KOPT-K1 (cell line): ENCODE measurements around the gene PIAS3.
"Not testable (repeated sequence)": the region's sequence is repeated elsewhere in the genome, so short reads cannot be mapped to it uniquely, and the experiment has no call there.

ENCODE experiments used
- H3K27ac ChIP-seq: fragments of 200-600 bp; sonication (generic); 2 replicates; pipeline ENCODE4 v1.5.1; 2016; ENCODE audit warnings: antibody characterized with exemption, mild to moderate bottlenecking, low read depth, low read length; ENCODE audit not compliant: poor library complexity, severe bottlenecking
- H3K36me3 ChIP-seq: fragments of 200-600 bp; sonication (generic); 2 replicates; pipeline ENCODE4 v1.5.1; 2017; ENCODE audit warnings: antibody characterized with exemption, mild to moderate bottlenecking, low read length, moderate library complexity; ENCODE audit not compliant: insufficient read depth
- H3K9me3 ChIP-seq: fragments of 200-600 bp; sonication (generic); 2 replicates; pipeline ENCODE4 v1.5.1; 2017; ENCODE audit warnings: antibody characterized with exemption, low read length, mild to moderate bottlenecking; ENCODE audit not compliant: insufficient read depth, poor library complexity, severe bottlenecking

The PIAS3 gene

GRCh38 chr1:145818095-145818494 lies 40.8 kb downstream of the PIAS3 start:
- not testable (repeated sequence) for H3K36me3 ChIP-seq, H3K27ac ChIP-seq, H3K9me3 ChIP-seq

GRCh38 chr1:145812977-145813810 lies 45.7 kb downstream of the PIAS3 start:
- not testable (repeated sequence) for H3K9me3 ChIP-seq, H3K27ac ChIP-seq, H3K36me3 ChIP-seq

- no peak overlapping the region for H3K27ac ChIP-seq
- H3K36me3 ChIP-seq: no peaks in the 10 kb centered on the region
- no peaks in the 10 kb centered on the region for H3K9me3 ChIP-seq
Observed at GRCh38 chr1:145806844-145807243, 52.0 kb downstream of the PIAS3 start.

GRCh38 chr1:145806408-145806807 lies 52.5 kb downstream of the PIAS3 start:
- no peaks in the 10 kb centered on the region for H3K36me3 ChIP-seq
- no peaks in the 10 kb centered on the region for H3K9me3 ChIP-seq
- H3K27ac ChIP-seq: no peak overlapping the region

GRCh38 chr1:145805057-145805456 lies 53.8 kb downstream of the PIAS3 start:
- Histone ChIP-seq H3K9me3 (no peaks in the 10 kb centered on the region), H3K27ac (no peak overlapping the region), H3K36me3 (no peaks in the 10 kb centered on the region)

- no peaks in the 10 kb centered on the region for H3K9me3 ChIP-seq
- no peaks in the 10 kb centered on the region for H3K36me3 ChIP-seq
- H3K27ac ChIP-seq: no peak overlapping the region
Observed at GRCh38 chr1:145804235-145805045, 54.4 kb downstream of the PIAS3 start.

GRCh38 chr1:145799806-145800205 lies 59.1 kb downstream of the PIAS3 start:
- H3K27ac ChIP-seq: no peak overlapping the region
- H3K36me3 ChIP-seq: peaks cover 6% of the 10 kb centered on the region; the same call in 1 of the 2 replicates
- H3K9me3 ChIP-seq: peaks cover 32% of the 10 kb centered on the region
